Measurements from ENCODE around the gene FAM53A. TPM values are rescaled to one million over a fixed set of nuclear protein-coding genes. Genes with fewer than 3 reads are reported as not detected.
A peak's percentile ranks its signal among the peaks of the same experiment; 100 is the strongest.

Gene FAM53A
- total and polyA plus RNA-seq, 7 donors: 0.71 to 1.9 (median 1.3) TPM

- Histone ChIP-seq H3K27me3 (ENCODE audit: insufficient read depth in 3 of 3, low read length in 2 of 3) (no peaks in the 10 kb centered on the region), H3K27ac (peak overlapping the region; percentile 30), H3K4me3 (no peak overlapping the region), H3K36me3 (ENCODE audit: insufficient read depth in 1 of 2, low read depth in 1 of 2) (peaks cover 0 to 30% of the 10 kb centered on the region in 2 donors), H3K4me1 (peaks cover 31% of the 10 kb centered on the region), H3K9me3 (no peaks in the 10 kb centered on the region)
- intact Hi-C loops (cut with DNase I): loop anchor here in 1 of 2 donors (2.0 kb wide), 1 partner anchor 370 kb away; no protein-coding TSS in a partner anchor
- ATAC-seq: no peak
- TF ChIP-seq CTCF (IDR thresholded peaks at IDR 0.05): no peak
- WGBS, 3 donors: 80 to 81% (median 81%) methylated on average over 12 of the region's 12 CpGs
- peak in 1 of 2 donors; percentile 44 for DNase-seq
These were observed 39.2 kb upstream of the FAM53A start for GRCh38 chr4:1723131-1723801.

- H3K4me1 ChIP-seq: peaks cover 35% of the 10 kb centered on the region
- no peaks in the 10 kb centered on the region for H3K9me3 ChIP-seq
- TF ChIP-seq CTCF (IDR thresholded peaks at IDR 0.05): no peak
- peaks cover 0 to 30% of the 10 kb centered on the region in 2 donors for H3K36me3 ChIP-seq (ENCODE audit: insufficient read depth in 1 of 2, low read depth in 1 of 2)
- H3K4me3 ChIP-seq: no peak overlapping the region
- H3K27ac ChIP-seq: peak overlapping the region; percentile 30
- intact Hi-C loops (cut with DNase I): loop anchor here in 1 of 2 donors (2.0 kb wide), 1 partner anchor 370 kb away; no protein-coding TSS in a partner anchor
- DNase-seq: peak in 1 of 2 donors; percentile 49
- H3K27me3 ChIP-seq (ENCODE audit: insufficient read depth in 3 of 3, low read length in 2 of 3): no peaks in the 10 kb centered on the region
- ATAC-seq: no peak
- WGBS, 3 donors: 52 to 55% (median 52%) methylated on average over 18 of the region's 18 CpGs
These were observed 38.5 kb upstream of the FAM53A start for GRCh38 chr4:1722551-1723118.

GRCh38 chr4:1721666-1722550 lies 37.8 kb upstream of the FAM53A start:
- ATAC-seq (no peak), DNase-seq (no peak)
- WGBS, 3 donors: 4 to 8% (median 5%) methylated on average over 44 to 61 of the region's 61 CpGs
- peak overlapping the region; percentile 84 for H3K4me3 ChIP-seq
- no peaks in the 10 kb centered on the region for H3K9me3 ChIP-seq
- no peak for TF ChIP-seq CTCF (IDR thresholded peaks at IDR 0.05)
- peaks cover 0 to 36% of the 10 kb centered on the region in 2 donors for H3K36me3 ChIP-seq (ENCODE audit: insufficient read depth in 1 of 2, low read depth in 1 of 2)
- intact Hi-C loops (cut with DNase I): loop anchor here in 1 of 2 donors (2.0 kb wide), 1 partner anchor 369 kb away; no protein-coding TSS in a partner anchor
- H3K27ac ChIP-seq: peak overlapping the region; percentile 82
- H3K4me1 ChIP-seq: peaks cover 37% of the 10 kb centered on the region
- no peaks in the 10 kb centered on the region for H3K27me3 ChIP-seq (ENCODE audit: insufficient read depth in 3 of 3, low read length in 2 of 3)

- H3K27me3 ChIP-seq (ENCODE audit: insufficient read depth in 3 of 3, low read length in 2 of 3): no peaks in the 10 kb centered on the region
- peak; percentile 92 to 97 for DNase-seq
- peak within 1 kb of the TSS; percentile 84 for H3K4me3 ChIP-seq
- peaks cover 0 to 40% of the 10 kb centered on the region in 2 donors for H3K36me3 ChIP-seq (ENCODE audit: insufficient read depth in 1 of 2, low read depth in 1 of 2)
- peak within 1 kb of the TSS; percentile 82 for H3K27ac ChIP-seq
- 0% methylated on average over 39 to 83 of the region's 83 CpGs for WGBS, 3 donors
- intact Hi-C loops (cut with DNase I): no loop called here
- H3K4me1 ChIP-seq: peaks cover 37% of the 10 kb centered on the region
- no peak for TF ChIP-seq CTCF (IDR thresholded peaks at IDR 0.05)
- peak; percentile 93 to 94 (median 94) for ATAC-seq
- H3K9me3 ChIP-seq: no peaks in the 10 kb centered on the region
These were observed 37.0 kb upstream of the FAM53A start, which contains the start of the genes TACC3 and TMEM129 for GRCh38 chr4:1721003-1721665. Gene TACC3, plus strand, starts transcription at chr4:1721521. Its CDS starts 1,901 bp downstream, at chr4:1723422. Gene TMEM129, minus strand, starts transcription at chr4:1721323. Its CDS starts 486 bp downstream, at chr4:1720837.

All from psoas muscle (tissue), 8 donors.